Neuronal stem cell (in vitro differentiated cells): Measurements from ENCODE around the gene MAP7D2. TPM values are rescaled to one million over a fixed set of nuclear protein-coding genes. Genes with fewer than 3 reads are reported as not detected.

Experiments used
- DNase-seq: peaks from one replicate; pipeline ENCODE4 v3.0.0-alpha.2; 2013; ENCODE audit warnings: low spot score
- H2AFZ ChIP-seq: one replicate; pipeline ENCODE4 v1.6.1; 2013; ENCODE audit warnings: mild to moderate bottlenecking, low read length, inconsistent platforms
- H2AK5ac ChIP-seq: 2 replicates; pipeline ENCODE4 v1.6.1; 2013; ENCODE audit warnings: low read depth, mild to moderate bottlenecking, inconsistent platforms, low read length, moderate library complexity, mixed read lengths
- H2BK120ac ChIP-seq: 2 replicates; pipeline ENCODE4 v1.6.1; 2013; ENCODE audit warnings: low read depth, mild to moderate bottlenecking, inconsistent platforms, low read length, moderate library complexity, mixed read lengths
- H2BK12ac ChIP-seq: one replicate; pipeline ENCODE4 v1.6.1; 2013; ENCODE audit warnings: low read length, inconsistent platforms
- H2BK15ac ChIP-seq: 2 replicates; pipeline ENCODE4 v1.6.1; 2013; ENCODE audit warnings: mild to moderate bottlenecking, low read length, inconsistent platforms, mixed read lengths
- H2BK5ac ChIP-seq: one replicate; pipeline ENCODE4 v1.6.1; 2013; ENCODE audit warnings: inconsistent platforms, mild to moderate bottlenecking, low read length, moderate library complexity
- H3K14ac ChIP-seq: one replicate; pipeline ENCODE4 v1.6.1; 2013; ENCODE audit warnings: low read length, inconsistent platforms
- H3K18ac ChIP-seq: 2 replicates; pipeline ENCODE4 v1.6.1; 2013; ENCODE audit warnings: low read length, inconsistent platforms
- H3K23ac ChIP-seq: 2 replicates; pipeline ENCODE4 v1.6.1; 2013; ENCODE audit warnings: low read depth, mild to moderate bottlenecking, mixed read lengths, low read length, inconsistent platforms; ENCODE audit not compliant: poor library complexity
- H3K27ac ChIP-seq: replicated peaks from 3 replicates; pipeline ENCODE4 v1.5.1; 2013; ENCODE audit warnings: low read length, inconsistent platforms
- H3K27me3 ChIP-seq, 3 experiments: 2 replicates each; pipeline ENCODE4 v1.6.1; 2013; ENCODE audit warnings: low read length in 3 of 3, mild to moderate bottlenecking in 2 of 3, inconsistent platforms in 1 of 3, low read depth in 1 of 3, mixed read lengths in 1 of 3, moderate library complexity in 1 of 3; ENCODE audit not compliant: control insufficient read depth in 3 of 3, insufficient read depth in 3 of 3
- H3K36me3 ChIP-seq, 2 donors: replicated peaks in 1 of 2; 2 replicates each; pipeline ENCODE4 v1.6.1; 2013; ENCODE audit warnings: low read length in 2 of 2; ENCODE audit not compliant: control insufficient read depth in 2 of 2, insufficient read depth in 2 of 2
- H3K4ac ChIP-seq: 2 replicates; pipeline ENCODE4 v1.6.1; 2013; ENCODE audit warnings: inconsistent platforms, mild to moderate bottlenecking, low read length, moderate library complexity
- H3K4me1 ChIP-seq, 2 donors: 1 replicate in 1 of 2; 2 replicates in 1 of 2; pipeline ENCODE4 v1.6.1; 2013; ENCODE audit warnings: low read length in 2 of 2, low read depth in 1 of 2; ENCODE audit not compliant: control insufficient read depth in 2 of 2, insufficient read depth in 1 of 2
- H3K4me2 ChIP-seq: one replicate; pipeline ENCODE4 v1.6.1; 2013; ENCODE audit warnings: mild to moderate bottlenecking, low read length, inconsistent platforms; ENCODE audit not compliant: insufficient read depth, poor library complexity, severe bottlenecking
- H3K4me3 ChIP-seq, 2 donors: 2 replicates each; pipeline ENCODE4 v1.5.1; 2013; ENCODE audit warnings: low read length in 2 of 2, mild to moderate bottlenecking in 2 of 2, inconsistent platforms in 1 of 2, moderate library complexity in 1 of 2
- H3K79me1 ChIP-seq: one replicate; pipeline ENCODE4 v1.6.1; 2013; ENCODE audit warnings: low read depth, mild to moderate bottlenecking, inconsistent platforms, low read length, moderate library complexity
- H3K9ac ChIP-seq: one replicate; pipeline ENCODE4 v1.6.1; 2013; ENCODE audit warnings: mild to moderate bottlenecking, low read depth, low read length, inconsistent platforms; ENCODE audit not compliant: poor library complexity
- H3K9me3 ChIP-seq, 2 donors: replicated peaks in 1 of 2; 2 replicates each; pipeline versions ENCODE3 to v1.6.1; 2013; ENCODE audit warnings: low read length in 2 of 2, mild to moderate bottlenecking in 2 of 2, inconsistent platforms in 1 of 2, low read depth in 1 of 2, mixed read lengths in 1 of 2, moderate library complexity in 1 of 2; ENCODE audit not compliant: control insufficient read depth in 2 of 2, insufficient read depth in 1 of 2
- H4K8ac ChIP-seq: one replicate; pipeline ENCODE4 v1.6.1; 2013; ENCODE audit warnings: low read depth, mild to moderate bottlenecking, inconsistent platforms, low read length, moderate library complexity
- H4K91ac ChIP-seq: one replicate; pipeline ENCODE4 v1.6.1; 2013; ENCODE audit warnings: low read length, low read depth, mild to moderate bottlenecking, inconsistent platforms; ENCODE audit not compliant: poor library complexity
- WGBS, 2 donors: extraction: QIAGEN DNeasy Blood & Tissue Kit; methylation state at CpG; one replicate each; pipeline ENCODE4 v1.1.7; 2013; ENCODE audit warnings: missing lambda C conversion rate in 2 of 2, mixed read lengths in 1 of 2; ENCODE audit not compliant: insufficient read length in 2 of 2, insufficient replicate concordance in 1 of 2; ENCODE audit errors: extremely low coverage in 2 of 2; 5-methylcytosine and 5-hydroxymethylcytosine counted together
- small RNA-seq: library from polyadenylated mRNA; stranded (forward); fragments of <200 nt; extraction: miRNeasy Mini kit (QIAGEN cat#:217004); gene quantifications from one replicate; pipeline ENCODE3, GENCODE V24; 2013; ENCODE audit not compliant: insufficient read depth

The MAP7D2 gene

DNA sequence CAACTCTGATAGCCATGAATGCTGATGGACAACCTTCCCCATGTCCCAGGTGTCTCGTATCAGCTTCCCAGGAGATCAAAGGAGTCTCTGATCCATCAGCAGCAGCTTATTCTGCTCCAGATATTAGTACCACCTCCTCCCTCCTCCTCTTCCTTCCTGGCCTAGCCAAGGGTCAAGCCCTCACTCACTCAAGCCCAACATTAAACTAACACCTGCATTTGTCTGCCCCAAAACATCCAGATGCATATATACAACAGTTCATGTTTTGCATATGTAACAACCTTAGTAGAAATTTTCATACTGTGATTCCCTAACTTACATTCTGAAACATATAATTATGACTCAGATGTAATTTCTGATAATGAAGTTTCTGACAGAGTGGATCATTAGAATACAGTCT, 155.8 kb downstream of the MAP7D2 start:
- no peak overlapping the region for H4K8ac ChIP-seq
- no peaks in the 10 kb centered on the region for H3K9me3 ChIP-seq
- no peak overlapping the region for H2BK12ac ChIP-seq
- H3K18ac ChIP-seq, result no peak overlapping the region
- no peak overlapping the region for H2BK5ac ChIP-seq
- H2BK120ac ChIP-seq, result no peak overlapping the region
- no peak overlapping the region for H2AFZ ChIP-seq
- no peak for DNase-seq
- H3K4me1 ChIP-seq, result no peaks in the 10 kb centered on the region
- no CpG with 5 or more reads among the region's 1 CpG for WGBS, 2 donors
- H3K23ac ChIP-seq, result no peak overlapping the region
- H3K4me2 ChIP-seq, result no peak overlapping the region
- no peak overlapping the region for H2BK15ac ChIP-seq
- H3K4me3 ChIP-seq, result no peak overlapping the region
- H3K9ac ChIP-seq, result no peak overlapping the region
- H3K36me3 ChIP-seq, result peaks cover 4 to 25% of the 10 kb centered on the region in 2 donors
- no peak overlapping the region for H2AK5ac ChIP-seq
- H3K79me1 ChIP-seq, result no peaks in the 10 kb centered on the region
- H3K27me3 ChIP-seq, result no peaks in the 10 kb centered on the region
- no peak overlapping the region for H3K27ac ChIP-seq
- no peak overlapping the region for H4K91ac ChIP-seq
- no peak overlapping the region for H3K4ac ChIP-seq
- H3K14ac ChIP-seq, result no peak overlapping the region

GRCh38 chrX:19958552-19959486, 157.9 kb downstream of the MAP7D2 start:
- no peak overlapping the region for H3K4me2 ChIP-seq
- no peak overlapping the region for H3K9ac ChIP-seq
- H4K8ac ChIP-seq, result no peak overlapping the region
- H3K23ac ChIP-seq, result no peak overlapping the region
- no peak overlapping the region for H2AFZ ChIP-seq
- H2BK12ac ChIP-seq, result no peak overlapping the region
- no peak overlapping the region for H3K4me3 ChIP-seq
- H3K36me3 ChIP-seq, result peaks cover 0 to 9% of the 10 kb centered on the region in 2 donors
- WGBS, 2 donors, result no CpG with 5 or more reads among the region's 6 CpGs
- H2BK5ac ChIP-seq, result no peak overlapping the region
- H3K18ac ChIP-seq, result no peak overlapping the region
- H4K91ac ChIP-seq, result no peak overlapping the region
- no peak overlapping the region for H2AK5ac ChIP-seq
- no peak for DNase-seq
- no peak overlapping the region for H2BK15ac ChIP-seq
- H3K9me3 ChIP-seq, result no peaks in the 10 kb centered on the region
- no peak overlapping the region for H2BK120ac ChIP-seq
- no peak overlapping the region for H3K14ac ChIP-seq
- H3K4ac ChIP-seq, result no peak overlapping the region
- no peak overlapping the region for H3K27ac ChIP-seq
- no peaks in the 10 kb centered on the region for H3K27me3 ChIP-seq
- H3K4me1 ChIP-seq, result no peaks in the 10 kb centered on the region
- no peaks in the 10 kb centered on the region for H3K79me1 ChIP-seq

DNA sequence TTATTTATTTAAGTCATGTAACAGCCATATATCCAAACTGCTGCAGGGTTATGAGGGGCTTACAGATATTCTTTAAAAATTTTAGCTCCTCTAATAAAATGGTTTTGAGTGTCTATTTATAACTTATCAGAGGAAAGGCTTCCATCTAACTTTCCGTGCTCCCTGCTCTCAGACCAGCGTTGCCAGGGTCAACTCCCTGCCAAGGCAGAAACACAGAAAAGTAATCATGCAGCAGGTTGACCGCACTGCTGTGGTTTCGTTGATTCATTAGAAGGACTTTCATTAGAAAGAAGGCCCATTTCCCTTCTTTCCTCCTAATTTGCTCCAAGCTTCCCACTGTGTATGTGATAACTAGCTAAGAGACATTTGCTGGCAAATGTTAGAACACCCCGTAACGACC, 159.8 kb downstream of the MAP7D2 start:
- H4K91ac ChIP-seq, result no peak overlapping the region
- no peak overlapping the region for H3K27ac ChIP-seq
- no peak overlapping the region for H3K4ac ChIP-seq
- no peak for DNase-seq
- H3K14ac ChIP-seq, result no peak overlapping the region
- no peak overlapping the region for H3K9ac ChIP-seq
- H2BK5ac ChIP-seq, result no peak overlapping the region
- H3K4me2 ChIP-seq, result no peak overlapping the region
- no peaks in the 10 kb centered on the region for H3K79me1 ChIP-seq
- H4K8ac ChIP-seq, result no peak overlapping the region
- no peak overlapping the region for H3K18ac ChIP-seq
- H3K9me3 ChIP-seq, result no peaks in the 10 kb centered on the region
- no peak overlapping the region for H3K23ac ChIP-seq
- H2BK15ac ChIP-seq, result no peak overlapping the region
- H3K27me3 ChIP-seq, result no peaks in the 10 kb centered on the region
- H2BK12ac ChIP-seq, result no peak overlapping the region
- no peak overlapping the region for H3K4me3 ChIP-seq
- H3K4me1 ChIP-seq, result no peaks in the 10 kb centered on the region
- no peak overlapping the region for H2BK120ac ChIP-seq
- peaks cover 0 to 18% of the 10 kb centered on the region in 2 donors for H3K36me3 ChIP-seq
- WGBS, 2 donors, result no CpG with 5 or more reads among the region's 6 CpGs
- no peak overlapping the region for H2AFZ ChIP-seq
- H2AK5ac ChIP-seq, result no peak overlapping the region

Small RNAs within 50 kb of the gene (small RNA-seq; reads per million reads assigned to genes)
- not detected for gene MIR23C
- gene RF00019, result not detected
- gene RF00493, result 82.0 reads per million, percentile 96 among the genes with 10 or more reads in this experiment
- gene RF00494, result not detected
